SK-N-SH treated with all-trans-retinoic acid at 6 μM for 48 hours (cell line): ENCODE measurements around the gene GBP4.
"Not testable (repeated sequence)": the region's sequence is repeated elsewhere in the genome, so short reads cannot be mapped to it uniquely, and the experiment has no call there.

Source experiments
- BACH2 ChIP-seq: fragments of 250-450 bp; sonication (Bioruptor Pico); IDR thresholded peaks from 2 replicates; pipeline ENCODE4 v1.9.0; 2021; ENCODE audit warnings: mild to moderate bottlenecking, borderline replicate concordance
- CSDC2 ChIP-seq: fragments of 250-450 bp; sonication (Bioruptor Pico); IDR thresholded peaks from 2 replicates; pipeline ENCODE4 v1.5.0; 2020; ENCODE audit warnings: mild to moderate bottlenecking, moderate library complexity
- ESRRG ChIP-seq: fragments of 250-450 bp; sonication (Bioruptor Pico); IDR thresholded peaks from 2 replicates; pipeline ENCODE4 v1.6.1; 2021; ENCODE audit warnings: mild to moderate bottlenecking
- RARB ChIP-seq: fragments of 250-450 bp; sonication (Bioruptor Pico); IDR thresholded peaks from 2 replicates; pipeline ENCODE4 v1.8.0; 2021; ENCODE audit warnings: mild to moderate bottlenecking, moderate library complexity
- SNAI2 ChIP-seq: fragments of 250-450 bp; sonication (Bioruptor Pico); IDR thresholded peaks from 2 replicates; pipeline ENCODE4 v1.5.0; 2020; ENCODE audit warnings: mild to moderate bottlenecking, moderate library complexity
- ZFP30 ChIP-seq: fragments of 450-650 bp; formaldehyde crosslinking; IDR thresholded peaks from 2 replicates; pipeline ENCODE4 v1.5.0; 2022; ENCODE audit warnings: mild to moderate bottlenecking, moderate library complexity
- TF ChIP-seq, protein P1 (sequence below): fragments of 250-450 bp; sonication (Bioruptor Pico); IDR thresholded peaks from 2 replicates; pipeline ENCODE4 v1.8.0; 2020; ENCODE audit warnings: mild to moderate bottlenecking, moderate library complexity, borderline replicate concordance
- TF ChIP-seq, protein P2 (sequence below): fragments of 250-450 bp; sonication (Bioruptor Pico); IDR thresholded peaks from 2 replicates; pipeline ENCODE4 v1.5.0; 2020; ENCODE audit warnings: mild to moderate bottlenecking, moderate library complexity
- TF ChIP-seq, protein P3 (sequence below): fragments of 250-450 bp; sonication (Bioruptor Pico); IDR thresholded peaks from 2 replicates; pipeline ENCODE4 v1.5.1; 2021; ENCODE audit warnings: mild to moderate bottlenecking, moderate library complexity

DNA sequence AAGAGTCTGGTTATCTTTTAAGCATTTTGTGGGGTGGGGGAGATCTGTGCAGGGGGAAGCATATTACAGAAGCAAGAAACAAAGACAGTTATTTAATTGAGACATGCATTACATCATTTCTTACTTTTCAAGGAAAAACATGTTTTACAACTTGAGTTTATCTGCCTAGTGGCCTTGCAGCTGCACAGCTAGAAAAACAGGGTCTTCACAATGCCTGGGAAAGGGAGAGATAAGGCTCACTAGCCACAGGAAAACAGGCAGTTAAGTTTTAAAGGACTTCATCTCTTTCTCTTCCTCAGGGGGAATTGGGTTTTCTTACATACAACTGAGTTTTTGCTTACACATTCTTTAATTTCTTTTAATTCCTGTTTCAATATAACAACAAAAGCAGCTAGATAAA is 21.1 kb upstream of the GBP4 start:
- not testable (repeated sequence) for TF ChIP-seq CSDC2 (CRISPR knock-in tag); RARB (CRISPR knock-in tag); ZFP30 (CRISPR knock-in tag); BACH2 (CRISPR knock-in tag); SNAI2; ESRRG (CRISPR knock-in tag)
- TF ChIP-seq, protein P1, sequence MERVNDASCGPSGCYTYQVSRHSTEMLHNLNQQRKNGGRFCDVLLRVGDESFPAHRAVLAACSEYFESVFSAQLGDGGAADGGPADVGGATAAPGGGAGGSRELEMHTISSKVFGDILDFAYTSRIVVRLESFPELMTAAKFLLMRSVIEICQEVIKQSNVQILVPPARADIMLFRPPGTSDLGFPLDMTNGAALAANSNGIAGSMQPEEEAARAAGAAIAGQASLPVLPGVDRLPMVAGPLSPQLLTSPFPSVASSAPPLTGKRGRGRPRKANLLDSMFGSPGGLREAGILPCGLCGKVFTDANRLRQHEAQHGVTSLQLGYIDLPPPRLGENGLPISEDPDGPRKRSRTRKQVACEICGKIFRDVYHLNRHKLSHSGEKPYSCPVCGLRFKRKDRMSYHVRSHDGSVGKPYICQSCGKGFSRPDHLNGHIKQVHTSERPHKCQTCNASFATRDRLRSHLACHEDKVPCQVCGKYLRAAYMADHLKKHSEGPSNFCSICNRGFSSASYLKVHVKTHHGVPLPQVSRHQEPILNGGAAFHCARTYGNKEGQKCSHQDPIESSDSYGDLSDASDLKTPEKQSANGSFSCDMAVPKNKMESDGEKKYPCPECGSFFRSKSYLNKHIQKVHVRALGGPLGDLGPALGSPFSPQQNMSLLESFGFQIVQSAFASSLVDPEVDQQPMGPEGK (CRISPR knock-in tag), result not testable (repeated sequence)
- TF ChIP-seq, protein P2, sequence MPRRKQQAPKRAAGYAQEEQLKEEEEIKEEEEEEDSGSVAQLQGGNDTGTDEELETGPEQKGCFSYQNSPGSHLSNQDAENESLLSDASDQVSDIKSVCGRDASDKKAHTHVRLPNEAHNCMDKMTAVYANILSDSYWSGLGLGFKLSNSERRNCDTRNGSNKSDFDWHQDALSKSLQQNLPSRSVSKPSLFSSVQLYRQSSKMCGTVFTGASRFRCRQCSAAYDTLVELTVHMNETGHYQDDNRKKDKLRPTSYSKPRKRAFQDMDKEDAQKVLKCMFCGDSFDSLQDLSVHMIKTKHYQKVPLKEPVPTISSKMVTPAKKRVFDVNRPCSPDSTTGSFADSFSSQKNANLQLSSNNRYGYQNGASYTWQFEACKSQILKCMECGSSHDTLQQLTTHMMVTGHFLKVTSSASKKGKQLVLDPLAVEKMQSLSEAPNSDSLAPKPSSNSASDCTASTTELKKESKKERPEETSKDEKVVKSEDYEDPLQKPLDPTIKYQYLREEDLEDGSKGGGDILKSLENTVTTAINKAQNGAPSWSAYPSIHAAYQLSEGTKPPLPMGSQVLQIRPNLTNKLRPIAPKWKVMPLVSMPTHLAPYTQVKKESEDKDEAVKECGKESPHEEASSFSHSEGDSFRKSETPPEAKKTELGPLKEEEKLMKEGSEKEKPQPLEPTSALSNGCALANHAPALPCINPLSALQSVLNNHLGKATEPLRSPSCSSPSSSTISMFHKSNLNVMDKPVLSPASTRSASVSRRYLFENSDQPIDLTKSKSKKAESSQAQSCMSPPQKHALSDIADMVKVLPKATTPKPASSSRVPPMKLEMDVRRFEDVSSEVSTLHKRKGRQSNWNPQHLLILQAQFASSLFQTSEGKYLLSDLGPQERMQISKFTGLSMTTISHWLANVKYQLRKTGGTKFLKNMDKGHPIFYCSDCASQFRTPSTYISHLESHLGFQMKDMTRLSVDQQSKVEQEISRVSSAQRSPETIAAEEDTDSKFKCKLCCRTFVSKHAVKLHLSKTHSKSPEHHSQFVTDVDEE (CRISPR knock-in tag), result not testable (repeated sequence)
- TF ChIP-seq, protein P3, sequence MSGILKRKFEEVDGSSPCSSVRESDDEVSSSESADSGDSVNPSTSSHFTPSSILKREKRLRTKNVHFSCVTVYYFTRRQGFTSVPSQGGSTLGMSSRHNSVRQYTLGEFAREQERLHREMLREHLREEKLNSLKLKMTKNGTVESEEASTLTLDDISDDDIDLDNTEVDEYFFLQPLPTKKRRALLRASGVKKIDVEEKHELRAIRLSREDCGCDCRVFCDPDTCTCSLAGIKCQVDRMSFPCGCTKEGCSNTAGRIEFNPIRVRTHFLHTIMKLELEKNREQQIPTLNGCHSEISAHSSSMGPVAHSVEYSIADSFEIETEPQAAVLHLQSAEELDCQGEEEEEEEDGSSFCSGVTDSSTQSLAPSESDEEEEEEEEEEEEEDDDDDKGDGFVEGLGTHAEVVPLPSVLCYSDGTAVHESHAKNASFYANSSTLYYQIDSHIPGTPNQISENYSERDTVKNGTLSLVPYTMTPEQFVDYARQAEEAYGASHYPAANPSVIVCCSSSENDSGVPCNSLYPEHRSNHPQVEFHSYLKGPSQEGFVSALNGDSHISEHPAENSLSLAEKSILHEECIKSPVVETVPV (CRISPR knock-in tag), result not testable (repeated sequence)
